ENCODE results near the gene FCRL5.
"Not testable (repeated sequence)": the region's sequence is repeated elsewhere in the genome, so short reads cannot be mapped to it uniquely, and the experiment has no call there.

The FCRL5 gene

DNA sequence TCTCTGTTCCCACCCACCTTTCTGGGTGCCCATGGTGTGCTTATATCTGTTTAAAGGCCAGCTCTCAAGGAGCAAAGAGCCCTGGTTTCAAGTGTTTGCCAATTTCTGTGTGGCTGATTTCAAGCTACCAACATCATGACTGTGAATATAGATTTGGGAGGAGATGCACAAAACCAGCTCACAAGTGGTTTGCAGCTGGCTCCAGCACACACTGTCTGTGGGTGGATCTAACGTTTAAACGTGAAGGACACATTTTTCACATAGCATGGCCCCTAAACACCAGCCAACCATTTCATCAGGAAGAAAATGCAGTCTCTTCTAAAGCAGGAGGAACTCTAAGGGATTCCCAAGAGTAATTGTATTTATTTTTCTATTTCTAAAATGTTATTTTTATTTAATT is 65.2 kb downstream of the FCRL5 start:
- no peak for DNase-seq

DNA sequence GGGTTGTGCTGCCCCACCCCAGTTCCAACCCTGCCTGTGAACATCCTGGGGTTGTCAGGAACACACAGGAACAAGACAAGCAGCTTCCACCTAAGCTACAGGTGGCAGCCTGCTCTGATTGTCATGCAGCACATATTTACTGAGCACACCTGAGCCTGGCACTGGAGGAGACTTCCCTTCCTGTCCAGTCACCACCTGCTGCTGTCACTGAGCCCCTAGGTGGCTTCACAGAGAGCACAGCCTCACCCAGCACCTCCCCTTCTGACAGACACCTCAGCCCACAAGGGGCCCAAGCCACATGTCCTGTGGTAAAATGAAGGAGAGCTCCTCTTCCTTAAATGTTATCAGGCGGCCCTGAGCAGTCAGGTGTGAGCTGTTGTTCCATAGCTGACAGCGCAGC is 65.9 kb downstream of the FCRL5 start:
- not testable (repeated sequence) for DNase-seq

DNA sequence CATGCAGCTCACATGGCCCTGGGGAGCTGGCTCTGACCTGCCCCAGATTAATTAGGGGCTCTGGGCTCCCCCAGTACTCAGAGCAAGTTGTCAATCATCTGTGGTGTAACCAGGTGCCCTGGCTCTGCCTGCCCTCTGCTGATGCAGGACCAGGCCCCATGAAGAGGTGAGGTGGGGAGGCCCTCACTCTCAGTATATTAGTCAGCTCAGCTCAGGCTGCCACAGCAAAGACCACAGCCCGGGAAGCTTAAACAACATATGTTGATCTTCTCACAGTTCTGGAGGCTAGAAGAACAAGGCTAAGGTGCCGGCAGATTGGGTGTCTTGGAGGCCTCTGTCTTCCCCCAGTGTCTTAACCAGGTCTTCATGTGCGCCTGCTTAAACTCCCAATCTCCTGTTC is 66.5 kb downstream of the FCRL5 start:
- DNase-seq: no peak

DNA sequence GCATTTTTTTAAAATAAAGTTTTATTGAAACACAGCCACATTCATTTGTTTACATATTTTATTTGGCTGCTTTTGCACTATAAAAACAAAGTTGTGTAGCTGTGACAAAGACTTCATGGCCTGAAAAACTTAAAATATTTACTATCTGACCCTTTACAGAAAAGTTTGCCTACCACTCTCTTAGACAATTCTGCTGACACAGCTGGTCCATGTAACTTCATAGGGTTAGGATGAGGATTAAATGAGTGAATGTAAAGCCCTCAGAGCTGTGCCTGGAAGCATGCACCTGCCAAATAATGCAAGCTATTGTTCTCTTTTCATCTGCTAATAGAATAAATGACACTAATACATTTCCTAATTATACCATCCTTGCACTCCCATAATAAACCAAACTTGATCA is 67.7 kb downstream of the FCRL5 start:
- no peak for DNase-seq

DNA sequence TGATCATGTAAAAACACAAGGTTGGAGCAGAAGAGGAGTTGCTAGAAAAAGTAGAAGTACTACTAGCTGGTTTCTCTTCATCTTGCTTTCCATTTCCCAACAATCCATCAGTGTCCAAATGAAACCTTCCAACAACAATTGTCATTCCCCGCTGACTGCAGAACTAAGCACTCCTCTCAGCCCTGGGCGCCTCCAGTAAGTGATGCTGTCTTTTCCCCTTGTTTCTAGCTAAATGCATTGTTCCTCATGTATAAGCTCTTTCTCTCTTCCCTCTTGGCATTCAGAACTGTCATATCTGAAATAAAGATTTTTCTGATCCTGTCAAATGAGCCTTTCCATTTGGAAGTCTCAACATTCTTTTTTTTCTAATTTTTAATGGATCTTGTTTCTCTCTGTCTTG is 68.7 kb downstream of the FCRL5 start:
- no peak for DNase-seq

DNA sequence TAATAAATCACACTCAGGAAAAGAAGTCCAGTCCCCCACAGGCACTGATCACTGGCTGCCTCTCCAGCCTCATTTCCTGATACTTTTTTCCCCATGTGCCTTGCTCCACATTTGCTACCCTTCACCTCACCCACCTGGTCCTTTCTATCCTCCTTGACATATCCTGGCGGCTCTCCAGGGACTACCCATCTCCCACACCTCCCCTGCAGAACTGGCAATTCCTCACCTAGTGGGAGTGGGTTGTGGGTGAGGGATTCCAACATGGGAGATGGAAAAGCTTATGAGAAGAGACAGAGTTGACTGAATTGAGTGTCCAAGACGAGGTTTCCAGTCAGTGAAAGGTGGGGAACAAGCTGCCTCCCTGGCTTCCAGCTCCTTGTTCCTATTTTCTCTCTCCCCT is 69.6 kb downstream of the FCRL5 start:
- DNase-seq: no peak

DNA sequence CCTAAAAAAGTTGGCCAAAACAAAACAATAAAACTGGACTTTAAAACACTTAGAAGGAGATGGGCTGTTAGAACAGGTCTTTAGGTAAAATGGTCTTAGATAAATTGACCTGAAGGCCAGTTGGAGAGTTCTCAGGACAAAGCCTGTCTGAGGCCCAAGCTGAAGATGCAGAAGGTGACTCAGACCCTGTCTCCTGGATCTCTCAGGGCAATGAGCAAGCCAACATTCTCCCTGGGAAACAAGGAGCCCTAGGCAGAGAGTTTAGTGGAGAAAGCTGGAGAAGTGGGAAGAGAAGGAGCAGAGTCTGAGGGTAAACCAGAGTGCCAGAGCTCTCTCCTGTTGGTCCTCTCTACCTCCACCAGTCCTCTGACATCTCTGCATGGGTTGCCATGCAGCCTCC is 70.1 kb downstream of the FCRL5 start:
- DNase-seq: no peak

DNA sequence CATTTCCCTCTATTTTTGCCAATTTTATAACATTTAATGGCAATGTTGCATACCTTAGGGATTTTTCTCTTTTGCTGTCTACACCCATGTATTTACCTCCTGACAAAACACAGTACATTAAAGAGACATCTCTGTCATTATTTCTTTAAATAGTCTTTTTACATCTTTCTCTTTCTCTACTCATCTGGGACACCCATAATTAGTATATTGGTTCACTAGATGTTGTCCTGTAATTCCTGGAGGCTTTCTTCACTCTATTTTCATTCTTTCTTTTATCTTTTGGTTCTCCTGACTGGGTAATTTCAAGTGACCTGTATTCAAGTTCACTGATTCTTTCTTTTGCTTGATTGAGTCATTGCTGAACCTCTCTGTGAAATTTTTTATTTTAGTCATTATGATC is 74.3 kb downstream of the FCRL5 start:
- DNase-seq: no peak

DNA sequence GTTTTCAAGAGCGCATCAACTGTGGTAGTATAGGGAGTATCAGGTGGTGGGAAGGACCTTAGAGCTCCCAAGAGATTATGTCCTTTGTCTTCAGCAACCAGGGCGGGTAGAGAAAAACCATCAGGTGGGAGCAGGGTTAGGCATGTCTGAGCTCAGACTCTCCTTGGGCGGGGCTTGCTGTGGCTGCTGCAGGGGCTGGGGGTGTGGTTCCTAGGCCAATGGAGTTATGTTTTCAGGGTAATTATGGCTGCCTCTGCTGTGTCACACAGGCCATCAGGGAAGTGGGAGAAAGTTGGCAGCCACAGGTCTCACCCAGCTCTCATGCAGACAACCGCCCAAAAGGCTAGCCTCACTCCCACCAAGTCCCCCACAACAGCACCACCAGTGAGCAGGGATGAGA is 74.9 kb downstream of the FCRL5 start:
- no peak for DNase-seq

DNA sequence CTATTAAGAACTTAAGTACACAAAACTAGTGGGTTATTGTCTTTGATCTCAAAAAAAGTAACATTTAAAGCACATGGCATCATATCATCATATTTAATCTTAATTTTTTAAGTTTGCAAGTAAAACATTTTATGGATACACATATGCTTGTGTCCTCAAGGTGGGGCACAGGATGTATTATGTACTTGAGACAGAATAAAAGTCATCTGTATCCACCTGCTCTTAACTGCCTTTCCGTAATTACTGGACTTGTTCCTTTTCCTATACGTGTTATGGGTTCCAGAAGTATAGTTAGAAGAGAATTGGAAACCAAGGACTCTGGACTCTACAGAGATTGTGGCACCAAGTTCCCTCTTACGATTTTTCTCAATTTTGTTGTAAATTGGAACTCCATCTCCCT is 79.4 kb downstream of the FCRL5 start:
- no peak for DNase-seq

DNA sequence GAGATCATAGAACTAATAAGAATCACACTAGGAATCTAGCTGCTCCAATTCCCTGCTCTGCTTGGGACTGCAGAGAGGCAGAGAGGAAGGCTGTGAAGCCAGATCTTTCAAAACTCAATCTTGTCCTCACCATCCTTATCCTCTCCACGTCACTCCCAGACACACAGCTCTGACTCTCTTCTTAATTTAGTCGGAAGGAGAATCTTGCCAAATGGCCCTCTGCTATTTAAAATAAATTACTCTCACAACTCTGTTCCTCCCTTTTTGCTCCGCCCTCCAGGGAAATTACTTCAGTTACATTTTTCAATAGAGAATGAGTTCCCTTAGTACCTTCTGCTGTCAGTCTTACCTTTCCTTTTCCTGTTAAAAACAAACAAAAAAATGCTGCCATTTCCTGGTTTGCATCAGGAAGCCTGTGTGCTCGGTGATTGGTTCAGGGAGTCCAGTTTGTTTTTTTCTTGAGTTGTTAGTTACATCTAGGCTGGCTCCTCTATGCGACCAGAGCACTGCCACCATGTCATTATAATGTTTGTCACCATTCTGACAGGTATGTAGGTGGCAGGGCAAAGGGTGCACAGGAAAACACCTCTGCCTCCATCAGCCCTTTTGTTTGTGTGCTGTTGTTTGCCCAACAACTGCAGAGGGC is 80.1 kb downstream of the FCRL5 start:
- DNase-seq: no peak

DNA sequence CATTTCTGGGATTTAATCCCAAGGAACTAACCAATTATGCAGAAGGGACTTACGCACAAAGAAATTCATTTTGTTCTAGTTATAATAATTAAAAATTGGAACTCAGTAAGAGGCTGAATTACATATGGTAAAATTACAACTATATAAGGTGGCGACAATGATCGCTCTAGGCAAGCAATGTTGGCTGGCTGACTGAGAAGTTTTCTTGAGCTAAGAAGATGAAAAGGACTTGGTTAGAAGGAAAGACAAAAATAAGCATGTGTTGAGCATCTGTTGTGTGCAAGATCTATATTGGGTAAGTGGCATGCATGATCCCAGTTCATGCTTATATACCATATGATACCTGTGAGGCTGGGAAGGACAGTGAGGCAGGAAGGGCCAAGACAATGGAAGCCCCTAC is 80.8 kb downstream of the FCRL5 start:
- DNase-seq: no peak

DNA sequence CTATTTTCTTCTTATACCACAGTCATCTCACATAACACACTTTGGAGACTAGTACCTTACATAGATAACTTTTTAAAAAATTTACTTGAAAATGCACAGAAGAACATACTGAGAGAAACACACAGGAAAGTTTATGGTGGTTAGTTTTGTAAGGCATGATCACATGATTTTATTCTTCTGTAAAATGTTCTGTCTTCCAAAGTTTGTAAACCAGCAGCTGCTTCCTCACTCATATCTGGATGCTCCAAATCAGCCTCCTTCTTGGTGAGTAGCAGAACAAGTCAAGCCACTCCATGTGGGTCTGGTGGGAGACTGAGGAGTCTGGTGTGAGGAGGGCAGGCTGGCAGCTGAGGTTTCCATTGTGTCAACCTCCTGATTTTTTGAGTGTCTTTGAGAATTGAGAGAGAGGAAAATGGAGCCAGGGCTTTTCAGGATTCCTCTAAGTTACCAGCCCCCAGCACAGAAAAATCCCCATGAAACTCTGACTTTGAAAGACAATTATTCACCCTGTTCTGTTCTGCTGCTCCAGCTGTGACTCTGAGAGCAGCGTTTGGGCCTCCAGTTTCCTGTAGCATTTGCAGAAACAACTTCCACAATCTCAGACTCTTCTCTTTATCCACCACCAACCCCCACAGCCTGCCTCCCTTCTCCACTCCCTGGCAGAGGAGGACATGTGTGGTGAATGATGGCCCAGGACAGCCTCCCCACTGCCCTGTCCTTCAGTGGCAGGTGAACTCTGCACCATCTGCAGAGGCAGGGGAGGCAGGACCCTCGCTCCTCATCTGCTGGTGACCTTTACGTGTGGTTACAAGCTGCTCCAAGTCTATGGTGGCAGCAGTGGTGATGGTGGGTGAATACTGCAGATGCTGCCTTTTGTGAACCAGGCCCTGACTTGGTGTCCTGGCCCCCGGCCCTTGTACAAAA is 82.3 kb downstream of the FCRL5 start:
- DNase-seq: no peak

DNA sequence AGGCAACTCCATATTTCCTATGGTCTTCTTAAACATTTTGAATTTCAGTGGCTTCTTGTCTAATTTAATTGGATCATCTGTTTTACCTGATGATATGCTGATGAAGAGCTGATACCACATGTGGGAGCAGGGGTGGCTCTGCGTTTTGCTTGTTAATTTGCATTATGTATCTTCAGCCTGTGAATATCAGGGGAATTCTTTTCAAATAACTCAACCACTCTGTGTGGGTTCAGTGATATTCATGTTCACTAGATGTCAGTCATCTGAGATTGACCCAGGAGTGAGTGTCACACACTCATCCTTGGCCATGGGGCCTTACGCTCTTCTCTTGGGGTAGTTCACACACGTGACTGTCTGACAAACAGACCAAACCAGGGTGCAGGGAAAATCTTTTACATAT is 83.0 kb downstream of the FCRL5 start:
- no peak for DNase-seq

DNA sequence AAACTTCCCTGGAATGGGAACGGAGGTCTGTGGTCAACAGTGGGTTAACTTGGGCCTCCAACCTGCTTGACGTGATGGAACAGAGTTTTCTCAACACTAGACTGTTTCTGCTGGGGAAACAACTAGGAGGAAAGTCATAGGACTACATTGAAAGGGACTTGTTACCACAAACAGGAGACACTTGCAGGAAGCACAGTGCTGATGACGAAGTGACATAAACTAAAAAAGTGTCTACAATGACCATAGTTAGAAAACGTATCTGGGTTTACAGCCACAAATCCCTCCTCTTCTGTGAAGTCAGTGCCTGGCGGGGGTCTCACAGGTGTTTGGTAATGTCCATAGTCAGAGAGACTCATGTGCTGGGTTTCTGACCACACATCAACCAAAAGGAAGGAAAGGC is 86.3 kb downstream of the FCRL5 start:
- DNase-seq: no peak

Measured in CD4-positive, alpha-beta T cell treated with Interleukin-15 for 1 hour (primary cell).